Measurements from ENCODE around the gene SART3. TPM values are rescaled to one million over a fixed set of nuclear protein-coding genes. Genes with fewer than 3 reads are reported as not detected.
"Not testable (repeated sequence)": the region's sequence is repeated elsewhere in the genome, so short reads cannot be mapped to it uniquely, and the experiment has no call there.

Gene SART3
- total RNA-seq, 1 donor from 2014 or later: 87.3 TPM

DNA sequence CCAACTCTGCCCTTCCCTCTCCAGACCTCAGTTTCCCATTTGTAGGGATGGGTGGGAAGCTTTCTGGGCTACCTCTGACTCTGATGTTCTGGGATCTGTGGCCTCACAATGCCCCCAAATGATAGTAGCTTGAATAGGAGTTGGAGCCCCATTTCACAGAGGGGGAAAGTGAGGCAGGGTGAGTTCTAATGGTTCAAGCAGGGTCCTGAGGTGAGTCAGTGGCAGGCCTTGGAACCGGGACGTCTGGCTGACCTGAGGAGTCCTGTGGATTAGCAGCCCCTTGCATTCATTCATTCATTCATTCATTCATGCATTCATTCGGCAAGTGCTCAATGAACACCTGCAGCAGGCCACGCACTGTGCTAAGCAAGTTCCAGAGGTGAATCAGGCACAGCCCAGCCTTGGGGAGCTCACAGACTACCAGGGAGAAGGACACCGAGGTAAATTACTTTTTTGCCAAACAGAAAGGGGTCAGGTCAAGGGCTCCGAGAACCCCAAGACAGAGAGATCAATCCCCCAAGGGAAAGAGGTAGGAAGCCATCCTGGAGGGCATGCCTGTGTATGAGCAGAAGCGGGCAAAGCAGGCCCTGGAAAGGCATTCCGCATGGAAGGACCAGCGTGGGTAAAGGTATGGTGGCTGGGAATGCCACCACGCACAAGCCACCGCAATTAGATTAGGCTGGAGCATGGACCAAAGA is 37.7 kb upstream of the SART3 start:
- intact Hi-C loops (cut with micrococcal nuclease): no loop called here

DNA sequence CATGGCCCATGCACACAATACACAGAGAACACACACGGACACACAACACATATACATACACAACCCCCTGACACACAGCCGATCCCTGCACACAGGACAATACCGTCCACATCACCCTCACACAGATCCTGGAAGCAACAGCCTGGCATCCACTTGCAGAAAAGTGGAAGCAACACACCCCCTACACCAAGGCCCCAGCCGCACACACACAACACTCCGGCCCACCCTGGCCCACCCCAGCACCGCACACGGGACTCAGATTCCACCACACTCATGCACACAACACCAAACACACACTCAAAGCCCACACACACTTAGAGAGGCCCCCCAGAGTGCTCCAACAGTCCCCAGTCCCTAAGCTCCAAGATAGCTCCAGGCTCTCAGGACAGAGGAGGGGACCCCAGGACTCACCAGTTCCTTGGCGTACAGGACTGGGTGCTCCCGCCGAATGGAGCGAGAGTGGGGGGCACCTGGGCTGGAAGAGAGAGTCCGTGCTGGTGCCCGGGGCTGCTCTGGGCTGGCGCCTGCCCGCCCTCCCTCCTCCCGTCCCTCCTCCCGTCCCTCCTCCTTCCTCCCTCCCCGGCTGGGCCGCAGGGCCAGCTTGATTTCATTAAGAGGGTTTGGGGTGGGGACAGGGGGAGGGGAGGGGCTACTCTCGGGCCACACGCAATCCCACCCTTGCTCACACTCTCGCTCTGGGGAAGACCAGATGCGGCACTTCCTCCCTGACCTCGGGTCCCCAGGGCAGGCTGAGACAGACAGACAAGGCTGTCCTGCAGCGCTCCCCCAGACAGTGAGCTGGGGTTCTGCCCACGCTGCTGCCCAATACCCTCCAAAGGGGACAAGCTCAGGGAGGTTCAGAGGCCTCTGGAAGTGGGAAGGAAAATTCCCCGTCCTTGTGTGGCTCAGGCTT is 36.8 kb upstream of the SART3 start, which contains the start of gene TMEM119:
TMEM119 (minus strand) TSS at position 526 of the 913 bp plus-strand sequence. CDS start 5,701 bp downstream, outside the sequence.
- intact Hi-C loops (cut with micrococcal nuclease): no loop called here

DNA sequence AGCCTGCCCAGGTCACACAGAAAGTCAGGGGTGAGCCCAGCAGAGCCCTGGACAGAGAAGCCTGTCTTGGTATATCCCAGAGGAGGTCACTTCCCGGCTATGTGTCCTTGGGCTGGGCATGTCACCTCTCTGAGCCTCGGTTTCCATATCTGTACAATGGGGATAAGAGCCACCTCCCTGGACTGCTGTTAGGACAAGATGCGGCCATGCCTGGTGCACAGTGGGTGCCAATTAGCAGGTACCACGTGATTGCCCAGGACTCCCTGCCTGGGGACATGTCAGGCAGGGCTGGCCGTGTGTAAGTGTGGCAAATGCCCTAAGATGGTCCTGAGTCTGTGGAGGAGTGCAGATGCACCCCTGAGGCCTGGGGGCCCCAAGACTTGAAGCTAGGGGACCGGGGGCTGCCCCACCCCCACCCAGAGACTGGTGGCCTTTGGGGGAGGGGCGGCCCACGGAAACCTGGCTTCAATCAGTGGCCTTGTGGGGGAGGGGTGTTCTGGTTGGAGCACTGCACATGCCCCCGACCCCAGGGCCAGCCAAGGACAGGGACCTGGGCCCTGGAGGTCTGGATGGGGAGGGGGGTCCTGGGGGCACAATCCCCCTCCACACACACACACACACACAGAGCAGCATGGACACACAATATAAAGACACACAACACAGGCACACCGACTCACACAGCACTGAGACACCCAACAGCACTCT is 36.0 kb upstream of the SART3 start:
- intact Hi-C loops (cut with micrococcal nuclease): no loop called here

DNA sequence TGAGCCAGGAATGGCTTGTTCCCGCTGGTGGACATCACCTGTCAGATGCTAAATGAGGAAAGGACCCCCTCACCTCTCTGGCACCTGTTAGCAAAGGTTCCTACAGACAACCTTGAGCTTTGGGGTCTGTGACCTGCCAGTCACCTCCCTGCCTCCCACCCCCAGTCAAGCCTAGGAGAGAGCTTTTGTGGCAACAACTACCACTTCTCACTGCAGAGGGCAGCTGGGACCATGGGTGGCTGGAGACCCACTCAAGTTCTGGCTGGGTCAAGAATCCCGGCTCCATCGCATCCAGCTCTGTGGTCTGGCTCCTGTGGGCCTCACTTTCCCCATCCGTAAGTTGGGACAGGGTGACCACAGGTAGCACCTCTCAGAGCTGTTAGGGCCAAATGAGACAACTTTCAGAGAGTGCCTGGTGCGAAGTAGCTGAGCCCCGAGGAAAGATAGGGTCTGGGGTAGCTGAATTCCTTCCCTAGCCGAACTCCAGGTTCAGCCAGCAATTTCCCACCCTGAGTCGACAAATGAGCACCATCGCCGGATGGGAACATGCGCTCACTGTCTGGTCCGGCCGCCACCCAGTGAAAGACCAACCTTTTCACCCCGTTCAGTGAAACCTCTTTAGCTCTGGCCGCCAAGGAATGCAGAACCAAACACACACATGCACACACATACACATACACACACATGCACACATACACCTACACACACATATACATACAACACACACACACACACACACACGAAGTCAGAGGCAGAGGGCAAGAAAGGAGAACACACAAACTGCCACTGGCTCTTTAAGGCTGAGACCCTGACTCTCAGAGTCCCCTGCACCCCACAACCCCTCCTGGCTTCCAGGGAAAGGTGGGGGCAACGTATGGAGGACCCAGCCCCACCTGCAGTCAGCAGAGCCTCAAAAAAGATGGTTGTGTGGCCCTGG is 35.0 kb upstream of the SART3 start:
- intact Hi-C loops (cut with micrococcal nuclease): no loop called here

DNA sequence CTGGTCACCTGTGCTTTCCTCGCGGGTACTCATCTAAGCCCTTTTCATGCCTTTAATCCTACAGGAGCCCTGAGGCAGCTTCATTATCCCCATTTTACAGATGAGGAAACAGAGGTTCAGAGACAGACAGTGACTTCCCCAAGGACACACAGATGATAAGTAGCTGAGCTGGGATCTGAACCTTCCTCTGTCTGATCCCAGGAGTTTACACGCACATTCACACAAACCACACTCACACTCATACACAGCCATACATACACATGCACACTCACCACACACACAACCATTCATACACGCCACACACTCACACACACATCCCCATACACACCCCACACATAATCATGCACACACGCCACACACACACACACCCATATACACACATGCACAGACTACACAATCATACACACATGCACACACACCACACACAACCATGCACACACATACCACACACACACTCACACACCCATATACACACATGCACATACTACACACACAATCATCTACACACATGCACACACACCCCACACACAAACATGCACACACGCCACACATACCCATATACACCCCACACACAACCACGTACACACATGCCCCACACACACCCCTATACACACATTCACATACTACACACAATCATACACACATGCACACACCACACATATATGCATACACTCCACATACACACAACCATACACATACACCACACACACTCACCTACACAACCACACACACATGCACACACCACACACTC is 34.2 kb upstream of the SART3 start:
- intact Hi-C loops (cut with micrococcal nuclease): no loop called here

DNA sequence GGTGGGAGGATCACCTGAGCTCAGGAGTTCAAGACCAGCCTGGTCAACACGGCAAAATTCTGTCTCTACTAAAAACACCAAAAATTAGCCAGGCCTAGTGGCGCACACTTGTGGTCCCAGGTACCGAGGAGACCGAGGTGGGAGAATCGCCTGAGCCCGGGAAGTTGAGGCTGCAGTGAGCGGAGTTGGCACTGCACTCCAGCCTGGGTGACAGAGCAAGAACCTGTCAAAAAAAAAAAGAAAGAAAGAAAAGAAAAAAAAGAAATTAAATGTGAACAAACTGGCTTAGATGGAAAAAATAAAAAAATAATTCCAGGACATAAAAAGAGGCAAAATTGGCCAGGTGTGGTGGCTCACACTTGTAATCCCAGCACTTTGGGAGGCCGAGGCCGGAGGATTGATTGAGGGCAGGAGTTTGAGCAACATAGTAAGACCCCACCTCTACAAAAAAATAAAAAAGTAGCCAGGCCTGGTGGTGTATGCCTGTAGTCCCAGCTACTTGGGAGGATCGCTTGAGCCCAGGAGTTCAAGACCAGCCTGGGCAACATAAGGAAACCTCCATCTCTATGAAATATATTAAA is 33.4 kb upstream of the SART3 start:
- intact Hi-C loops (cut with micrococcal nuclease): no loop called here

DNA sequence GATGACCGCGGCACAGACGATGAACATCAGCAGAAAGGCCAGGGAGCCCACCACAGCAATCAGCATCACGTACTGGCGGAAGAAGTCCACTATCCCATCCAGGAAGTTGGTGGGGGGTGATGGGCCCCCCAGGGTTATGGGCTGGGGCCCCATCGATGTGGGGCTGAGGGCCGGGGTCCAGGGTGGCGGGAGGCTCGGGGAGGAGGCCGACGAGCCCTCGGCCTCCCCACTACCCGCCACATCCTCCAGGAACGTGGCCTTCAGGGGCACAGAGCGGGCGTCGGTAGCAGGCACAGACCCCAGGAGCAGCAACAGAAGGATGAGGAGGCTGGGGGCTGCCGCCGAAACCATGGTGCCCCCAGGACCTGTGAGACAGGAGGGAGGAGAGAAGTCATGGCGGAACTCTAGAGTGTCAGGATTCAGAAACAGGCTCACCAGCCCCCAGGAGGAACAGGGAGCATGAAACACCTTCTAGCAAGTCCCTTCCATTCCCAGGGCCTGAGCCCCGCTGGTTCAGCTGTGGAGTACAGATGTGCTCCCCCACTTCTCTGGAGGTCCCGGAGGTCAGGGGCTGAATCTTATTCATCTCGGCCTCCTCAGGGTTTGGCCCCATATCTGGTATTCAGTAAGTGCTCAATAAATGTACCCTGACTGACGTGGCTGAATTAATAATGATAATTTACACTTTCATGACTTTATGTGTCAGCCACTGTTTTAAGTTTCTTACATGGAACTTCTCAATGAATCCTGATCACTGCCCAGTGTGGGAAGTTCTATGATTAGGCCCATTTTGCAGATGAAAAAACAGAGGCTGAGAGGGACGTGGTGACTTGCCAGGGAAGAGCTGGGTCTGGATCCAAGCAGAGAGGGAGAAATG is 31.3 kb upstream of the SART3 start:
- intact Hi-C loops (cut with micrococcal nuclease): no loop called here

DNA sequence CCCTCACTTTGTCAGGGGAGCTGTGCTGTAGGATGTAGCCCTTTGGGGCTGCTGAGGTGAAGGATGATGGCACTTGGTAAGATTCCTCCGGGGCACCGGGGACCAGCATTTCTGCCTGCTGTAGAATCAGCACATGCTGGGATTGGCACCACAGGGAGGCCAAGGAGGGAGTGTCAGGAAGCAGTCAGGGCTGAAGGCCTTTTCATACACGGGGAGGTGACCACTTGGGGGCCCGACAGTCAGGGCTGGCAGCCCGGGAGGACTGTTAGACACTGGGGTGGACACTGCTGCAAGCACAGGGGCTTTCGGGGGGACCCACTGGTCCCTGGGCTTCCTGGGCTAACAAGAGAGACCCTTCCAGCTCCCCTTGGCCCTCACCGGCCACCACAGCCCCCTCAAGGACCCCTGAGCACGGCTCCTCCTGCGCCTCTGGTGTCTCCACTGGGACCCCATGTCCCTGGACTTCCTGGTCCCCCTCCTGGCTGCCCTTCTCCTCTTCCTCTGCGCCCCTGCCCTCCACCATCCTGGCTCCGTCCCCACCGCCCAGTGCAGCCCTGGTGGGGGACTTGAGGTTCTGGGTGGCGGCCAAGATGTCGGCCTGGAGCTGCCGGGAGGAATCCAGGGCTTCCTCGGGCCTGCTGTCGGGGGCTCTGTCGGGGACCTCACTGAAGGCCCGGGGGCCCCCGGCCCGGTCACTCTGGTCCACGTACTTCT is 30.5 kb upstream of the SART3 start:
- intact Hi-C loops (cut with micrococcal nuclease): no loop called here

DNA sequence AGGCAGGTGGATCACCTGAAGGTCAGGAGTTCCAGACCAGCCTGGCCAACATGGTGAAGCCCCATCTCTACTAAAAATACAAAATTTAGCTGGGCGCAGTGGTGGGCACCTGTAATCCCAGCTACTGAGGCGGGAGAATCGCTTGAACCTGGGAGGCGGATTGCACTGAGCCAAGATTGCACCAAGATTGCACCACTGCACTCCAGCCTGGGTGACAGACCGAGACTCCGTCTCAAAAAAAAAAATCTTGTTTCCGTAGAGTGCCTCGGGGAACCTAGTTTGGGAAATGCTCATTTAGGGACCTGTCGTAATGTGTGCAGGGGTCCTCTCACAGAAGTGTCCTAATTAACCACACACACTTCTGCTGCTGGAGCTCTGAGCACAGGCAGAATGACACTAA is 29.5 kb upstream of the SART3 start:
- intact Hi-C loops (cut with micrococcal nuclease): not testable (repeated sequence)

DNA sequence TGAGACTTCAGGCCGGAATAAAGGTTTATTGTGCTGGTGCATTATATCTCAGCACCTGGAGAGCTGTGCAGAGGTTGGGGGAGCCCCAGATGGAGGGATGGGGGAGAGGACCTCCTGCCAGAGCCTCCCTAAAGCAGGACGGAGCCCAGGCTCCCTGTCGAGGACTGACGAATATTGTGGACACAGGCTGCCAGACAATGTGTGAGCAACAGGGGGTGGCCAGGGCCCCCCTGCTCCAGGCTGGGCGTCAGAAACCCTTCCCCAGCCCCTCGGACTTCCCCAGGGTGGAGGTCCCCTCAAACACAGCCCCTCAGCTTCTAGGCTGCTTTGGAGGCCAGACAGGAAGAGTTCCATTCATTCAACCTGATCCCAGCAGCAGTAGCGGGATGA is 28.9 kb upstream of the SART3 start:
- intact Hi-C loops (cut with micrococcal nuclease): no loop called here

DNA sequence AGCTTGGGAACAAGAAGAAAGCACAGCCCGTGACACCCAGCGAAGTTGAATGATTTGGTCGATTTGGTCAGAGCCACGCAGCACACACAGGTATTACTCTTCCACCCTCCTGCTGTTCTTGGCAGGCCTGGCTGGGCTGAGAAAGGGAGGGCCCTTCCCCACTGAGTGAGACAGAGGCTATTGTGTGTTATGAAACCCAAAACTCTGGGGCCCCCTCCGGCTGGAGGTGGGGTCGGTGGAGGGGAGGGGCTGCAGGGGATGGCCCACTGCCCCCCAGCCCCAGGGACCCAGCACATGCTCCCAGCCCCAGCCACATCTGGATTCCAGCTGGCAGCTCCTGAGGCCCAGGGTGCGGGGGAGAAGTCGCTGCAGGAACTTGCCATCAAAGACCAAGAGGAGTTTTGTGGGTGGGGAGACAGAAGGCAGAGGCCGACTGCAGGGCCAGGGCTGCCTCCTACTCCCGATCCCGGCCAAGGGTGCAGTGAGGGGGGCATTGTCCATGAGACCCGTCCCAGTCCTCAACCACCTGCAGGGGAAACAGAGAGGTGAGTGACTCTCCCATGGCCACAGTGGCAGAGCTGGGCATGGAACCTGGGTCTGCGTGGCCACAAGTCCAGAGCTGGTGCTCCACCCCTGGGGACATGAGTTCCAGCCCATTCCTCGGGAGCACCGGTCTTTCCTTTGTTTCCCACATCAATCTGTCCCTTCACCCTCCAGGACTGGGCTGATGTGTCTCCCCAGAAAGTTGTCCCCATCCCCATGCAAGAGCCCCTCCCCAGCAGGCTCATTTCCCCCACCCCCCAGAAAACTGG is 28.3 kb upstream of the SART3 start:
- intact Hi-C loops (cut with micrococcal nuclease): no loop called here

DNA sequence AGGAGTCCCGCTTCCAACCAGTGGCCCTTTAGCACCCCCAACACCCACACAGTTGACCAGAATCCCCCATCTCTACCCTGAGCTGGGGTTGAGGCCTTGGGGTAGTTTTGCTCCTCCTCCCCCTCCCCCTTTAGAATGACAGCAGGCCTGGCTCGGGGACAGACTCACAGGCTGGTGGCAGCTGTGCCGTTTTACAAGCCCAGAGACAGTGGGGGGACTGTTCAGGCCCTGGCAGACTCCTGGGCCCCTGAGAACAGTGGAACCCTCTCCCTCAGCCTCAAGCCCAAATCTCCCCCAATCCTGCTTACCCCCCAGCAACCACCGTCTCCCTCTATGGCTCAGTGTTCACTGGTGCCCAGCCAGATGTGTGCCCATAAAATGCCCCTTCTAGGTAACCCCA is 26.9 kb upstream of the SART3 start:
- intact Hi-C loops (cut with micrococcal nuclease): no loop called here

DNA sequence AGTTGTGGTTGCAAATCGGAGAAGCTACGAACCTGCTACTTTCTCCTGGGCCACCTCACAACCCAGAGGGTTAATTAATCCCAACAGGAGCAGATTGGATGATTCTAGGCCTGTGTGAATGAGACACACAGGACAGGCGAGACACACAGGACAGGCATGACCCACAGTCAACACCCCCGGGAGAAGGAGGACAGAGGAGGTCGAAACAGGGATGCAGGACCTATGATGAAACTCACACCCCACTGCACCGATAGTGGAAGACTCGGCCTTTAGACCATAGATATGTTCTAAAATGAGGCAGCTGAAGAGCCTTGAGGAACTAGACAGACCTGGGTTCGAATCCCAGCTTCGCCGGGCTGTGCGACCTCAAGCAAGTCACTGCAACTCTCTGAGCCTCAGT is 25.3 kb upstream of the SART3 start:
- intact Hi-C loops (cut with micrococcal nuclease): no loop called here

DNA sequence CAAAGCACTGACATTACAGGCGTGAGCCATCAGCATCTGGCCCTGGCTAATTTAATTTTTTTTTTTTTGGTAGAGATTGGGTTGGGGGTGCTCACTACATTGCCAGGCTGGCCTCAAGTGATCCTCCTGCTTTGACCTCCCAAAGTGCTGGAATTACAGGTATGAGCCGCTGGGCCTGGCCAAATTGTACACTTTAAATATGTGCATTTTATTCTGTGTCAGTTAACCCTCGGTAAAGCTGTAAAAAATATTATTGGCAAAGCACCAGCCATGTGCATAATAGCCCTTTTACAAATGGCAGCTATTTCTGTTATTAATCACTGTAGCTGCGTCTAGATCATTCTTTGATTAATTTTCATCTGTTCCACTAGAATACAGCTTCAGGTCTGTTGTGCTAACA is 24.9 kb upstream of the SART3 start:
- intact Hi-C loops (cut with micrococcal nuclease): no loop called here

DNA sequence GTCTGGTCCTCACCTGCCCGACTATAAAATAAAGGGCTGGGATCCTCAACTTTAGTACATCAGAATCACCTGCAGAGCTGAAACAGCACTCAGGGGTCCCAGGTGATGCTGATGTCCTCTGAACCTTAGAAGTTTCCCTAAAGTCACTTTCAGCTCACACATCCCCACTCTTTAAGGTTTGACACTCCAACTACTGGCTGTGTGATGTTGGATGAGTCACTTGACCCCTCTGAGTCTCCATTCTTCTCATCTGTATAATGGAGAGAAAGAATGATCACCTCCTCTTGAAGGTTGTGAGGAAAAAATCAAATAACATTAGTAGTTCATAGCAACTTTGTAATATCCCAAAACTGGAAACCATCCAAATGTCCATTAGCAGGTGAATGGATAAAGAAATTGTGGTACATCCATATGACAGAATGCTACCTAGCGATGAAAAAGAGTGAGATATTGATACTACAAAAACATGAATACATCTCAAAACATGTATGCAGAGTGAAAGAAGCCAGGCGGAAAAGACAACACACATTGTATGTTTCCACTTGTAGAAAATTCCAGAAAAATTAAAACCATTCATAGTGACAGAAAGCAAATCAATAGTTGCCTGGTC is 23.6 kb upstream of the SART3 start:
- intact Hi-C loops (cut with micrococcal nuclease): no loop called here

DNA sequence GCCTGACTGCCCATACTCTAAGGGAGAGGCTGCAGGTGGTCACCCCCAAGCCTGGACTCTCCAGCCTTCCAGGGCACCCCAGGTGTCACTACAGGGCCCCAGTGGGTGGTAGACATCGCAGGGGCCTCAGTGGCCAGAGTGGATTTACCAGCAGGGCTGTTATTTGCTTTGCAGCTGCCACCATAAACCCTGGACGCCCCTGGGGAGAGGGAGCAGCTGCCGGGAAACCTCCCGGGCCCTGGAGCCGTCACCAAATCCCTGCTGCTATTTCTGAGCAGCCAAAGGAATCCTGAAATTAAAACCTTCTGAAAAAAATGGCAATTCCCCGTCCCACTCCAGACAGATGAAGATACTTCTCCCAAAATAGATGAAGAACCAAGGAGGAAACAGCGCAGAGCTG is 23.0 kb upstream of the SART3 start:
- intact Hi-C loops (cut with micrococcal nuclease): no loop called here

All from T-helper 1 cell treated with Interleukin-12 subunit alpha and Interleukin-12 subunit beta and Interleukin-4 antibody, amounts not matched to agents 30 ng/mL and 1 ng/mL, for 36 hours (primary cell).